MM.1S (cell line): ENCODE data around the gene PDE4B.

Experiments used
- DNase-seq: peaks from one replicate; pipeline ENCODE4 v3.0.0-alpha.2; 2015
- H2AFZ ChIP-seq: fragments of 300-600 bp; sonication (generic); 2 replicates; pipeline ENCODE4 v1.6.0; 2016; ENCODE audit warnings: antibody characterized with exemption, low read length
- H3F3A ChIP-seq: fragments of 300-600 bp; sonication (generic); 2 replicates; pipeline ENCODE4 v1.6.1; 2016; ENCODE audit warnings: mild to moderate bottlenecking, antibody characterized with exemption, low read length, moderate library complexity, mixed read lengths; ENCODE audit not compliant: insufficient read depth
- H3K27ac ChIP-seq: fragments of 300-600 bp; sonication (generic); 2 replicates; pipeline ENCODE4 v1.5.1; 2016; ENCODE audit warnings: mild to moderate bottlenecking, low read length
- H3K27me3 ChIP-seq: fragments of 300-600 bp; sonication (generic); replicated peaks from 2 replicates; pipeline ENCODE4 v1.6.0; 2016; ENCODE audit warnings: low read length; ENCODE audit not compliant: insufficient read depth
- H3K36me3 ChIP-seq: fragments of 300-600 bp; sonication (generic); replicated peaks from 2 replicates; pipeline ENCODE4 v1.6.1; 2016; ENCODE audit warnings: mild to moderate bottlenecking, low read length, mixed read lengths; ENCODE audit not compliant: insufficient read depth
- H3K4me1 ChIP-seq: fragments of 300-600 bp; sonication (generic); 2 replicates; pipeline ENCODE4 v1.6.1; 2016; ENCODE audit warnings: low read length, mixed read lengths
- H3K4me2 ChIP-seq: fragments of 300-600 bp; sonication (generic); 2 replicates; pipeline ENCODE4 v1.6.0; 2016; ENCODE audit warnings: low read depth, low read length
- H3K4me3 ChIP-seq: fragments of 300-600 bp; sonication (generic); 2 replicates; pipeline ENCODE4 v1.5.1; 2016; ENCODE audit warnings: low read length, mixed read lengths
- H3K79me2 ChIP-seq: fragments of 300-600 bp; sonication (generic); 2 replicates; pipeline ENCODE4 v1.6.1; 2016; ENCODE audit warnings: mixed run types, low read length, mixed read lengths
- H3K9ac ChIP-seq: fragments of 300-600 bp; sonication (generic); 2 replicates; pipeline ENCODE4 v1.6.1; 2016; ENCODE audit warnings: low read length, mixed read lengths
- H3K9me2 ChIP-seq: fragments of 300-600 bp; sonication (generic); replicated peaks from 2 replicates; pipeline ENCODE4 v1.6.1; 2016; ENCODE audit warnings: mild to moderate bottlenecking, low read length, mixed read lengths; ENCODE audit not compliant: insufficient read depth
- H3K9me3 ChIP-seq: fragments of 300-600 bp; sonication (generic); replicated peaks from 2 replicates; pipeline ENCODE4 v1.6.1; 2016; ENCODE audit warnings: mild to moderate bottlenecking, low read length, mixed read lengths; ENCODE audit not compliant: insufficient read depth
- H4K20me1 ChIP-seq: fragments of 300-600 bp; sonication (generic); 2 replicates; pipeline ENCODE4 v1.6.1; 2016; ENCODE audit warnings: mild to moderate bottlenecking, low read length, moderate library complexity, mixed read lengths; ENCODE audit not compliant: insufficient read depth
- EZH2 ChIP-seq: fragments of 300-600 bp; sonication (generic); optimal IDR thresholded peaks from 2 replicates; pipeline ENCODE3; 2017; ENCODE audit warnings: low read depth, mild to moderate bottlenecking, antibody characterized with exemption, low read length, mixed read lengths
- EZH2phosphoT487 ChIP-seq: fragments of 300-600 bp; sonication (generic); IDR thresholded peaks from 2 replicates; pipeline ENCODE4 v1.6.1; 2018; ENCODE audit warnings: antibody characterized with exemption, low read length
- TF ChIP-seq, protein P1 (sequence below): fragments of 300-600 bp; sonication (generic); IDR thresholded peaks from 2 replicates; pipeline ENCODE4 v1.5.1; 2016; ENCODE audit warnings: antibody characterized with exemption, low read length, mixed read lengths

Gene PDE4B

DNA sequence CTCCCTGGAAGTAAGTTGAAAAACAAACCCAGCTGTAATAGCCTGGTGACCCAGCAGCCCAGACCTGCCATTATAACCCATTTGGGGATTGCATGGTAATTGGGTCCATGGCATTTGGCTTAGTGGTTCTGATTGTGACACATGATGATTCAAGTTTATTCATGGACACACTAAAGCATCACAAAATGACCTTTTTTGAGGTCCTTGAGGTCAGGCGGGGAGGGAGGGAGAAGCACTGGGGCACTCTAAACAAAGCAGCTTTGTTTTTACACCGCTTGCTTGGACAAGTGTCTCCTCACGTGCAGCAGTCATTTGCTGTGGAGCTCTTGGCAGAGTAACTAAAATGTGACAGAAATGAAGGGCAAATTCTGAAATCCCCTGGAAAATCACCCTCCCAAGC is 500.2 kb downstream of the PDE4B start:
- Histone ChIP-seq H3K4me2 (no peak overlapping the region), H3K79me2 (no peaks in the 10 kb centered on the region), H3K4me3 (no peak overlapping the region), H4K20me1 (no peaks in the 10 kb centered on the region), H3K9me2 (no peaks in the 10 kb centered on the region), H3F3A (no peaks in the 10 kb centered on the region), H3K9me3 (no peaks in the 10 kb centered on the region), H3K36me3 (no peaks in the 10 kb centered on the region), H3K27ac (no peak overlapping the region), H3K4me1 (0 out of 2 replicates have a peak, but pooled peaks cover 3% of the 10 kb centered on the region), H2AFZ (no peak overlapping the region), H3K9ac (no peak overlapping the region), H3K27me3 (no peaks in the 10 kb centered on the region)
- TF ChIP-seq EZH2phosphoT487 (no peak), EZH2 (no peak)
- TF ChIP-seq, protein P1, sequence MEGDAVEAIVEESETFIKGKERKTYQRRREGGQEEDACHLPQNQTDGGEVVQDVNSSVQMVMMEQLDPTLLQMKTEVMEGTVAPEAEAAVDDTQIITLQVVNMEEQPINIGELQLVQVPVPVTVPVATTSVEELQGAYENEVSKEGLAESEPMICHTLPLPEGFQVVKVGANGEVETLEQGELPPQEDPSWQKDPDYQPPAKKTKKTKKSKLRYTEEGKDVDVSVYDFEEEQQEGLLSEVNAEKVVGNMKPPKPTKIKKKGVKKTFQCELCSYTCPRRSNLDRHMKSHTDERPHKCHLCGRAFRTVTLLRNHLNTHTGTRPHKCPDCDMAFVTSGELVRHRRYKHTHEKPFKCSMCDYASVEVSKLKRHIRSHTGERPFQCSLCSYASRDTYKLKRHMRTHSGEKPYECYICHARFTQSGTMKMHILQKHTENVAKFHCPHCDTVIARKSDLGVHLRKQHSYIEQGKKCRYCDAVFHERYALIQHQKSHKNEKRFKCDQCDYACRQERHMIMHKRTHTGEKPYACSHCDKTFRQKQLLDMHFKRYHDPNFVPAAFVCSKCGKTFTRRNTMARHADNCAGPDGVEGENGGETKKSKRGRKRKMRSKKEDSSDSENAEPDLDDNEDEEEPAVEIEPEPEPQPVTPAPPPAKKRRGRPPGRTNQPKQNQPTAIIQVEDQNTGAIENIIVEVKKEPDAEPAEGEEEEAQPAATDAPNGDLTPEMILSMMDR = no peak
- DNase-seq = no peak

DNA sequence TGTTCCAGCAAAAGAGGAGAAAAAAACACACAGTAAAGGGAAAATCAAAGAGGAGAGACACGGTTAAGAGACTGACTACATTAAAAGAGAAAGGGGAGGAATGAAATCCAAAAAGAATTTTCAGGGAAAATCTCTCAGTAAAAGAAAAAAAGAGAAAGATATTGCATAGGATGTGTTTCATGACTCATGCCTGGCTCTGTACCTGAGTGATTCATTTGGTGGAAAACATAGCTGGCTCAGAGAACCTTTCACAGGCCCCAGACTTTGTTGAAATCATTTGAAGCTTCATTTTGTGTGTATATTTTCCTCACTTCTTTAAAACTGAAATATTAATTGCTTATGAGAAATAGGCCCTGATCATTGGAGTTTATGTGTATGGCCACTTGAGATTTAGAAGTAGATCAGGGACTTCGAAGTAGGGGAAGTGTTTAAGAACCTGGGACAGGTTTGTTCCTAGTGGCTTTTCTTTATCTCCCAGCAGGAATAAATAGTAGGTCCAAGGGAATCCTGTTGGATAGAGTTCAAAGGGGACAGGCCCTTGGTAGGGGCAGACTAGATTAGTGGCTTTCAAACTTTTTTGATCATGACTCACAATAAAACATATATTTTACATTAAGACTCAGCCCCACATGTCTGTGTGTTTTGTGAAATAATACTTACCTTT is 502.1 kb downstream of the PDE4B start:
- no peak overlapping the region for H3K27ac ChIP-seq
- H3K36me3 ChIP-seq = no peaks in the 10 kb centered on the region
- H3K4me3 ChIP-seq = no peak overlapping the region
- H3K9me3 ChIP-seq = no peaks in the 10 kb centered on the region
- TF ChIP-seq EZH2phosphoT487 (no peak), EZH2 (no peak)
- TF ChIP-seq, protein P1 = no peak
- no peak overlapping the region for H2AFZ ChIP-seq
- H3K4me1 ChIP-seq = 0 out of 2 replicates have a peak, but pooled peaks cover 3% of the 10 kb centered on the region
- H3F3A ChIP-seq = no peaks in the 10 kb centered on the region
- H3K9ac ChIP-seq = no peak overlapping the region
- H3K27me3 ChIP-seq = no peaks in the 10 kb centered on the region
- no peaks in the 10 kb centered on the region for H4K20me1 ChIP-seq
- no peaks in the 10 kb centered on the region for H3K79me2 ChIP-seq
- H3K4me2 ChIP-seq = no peak overlapping the region
- H3K9me2 ChIP-seq = no peaks in the 10 kb centered on the region
- DNase-seq = no peak

DNA sequence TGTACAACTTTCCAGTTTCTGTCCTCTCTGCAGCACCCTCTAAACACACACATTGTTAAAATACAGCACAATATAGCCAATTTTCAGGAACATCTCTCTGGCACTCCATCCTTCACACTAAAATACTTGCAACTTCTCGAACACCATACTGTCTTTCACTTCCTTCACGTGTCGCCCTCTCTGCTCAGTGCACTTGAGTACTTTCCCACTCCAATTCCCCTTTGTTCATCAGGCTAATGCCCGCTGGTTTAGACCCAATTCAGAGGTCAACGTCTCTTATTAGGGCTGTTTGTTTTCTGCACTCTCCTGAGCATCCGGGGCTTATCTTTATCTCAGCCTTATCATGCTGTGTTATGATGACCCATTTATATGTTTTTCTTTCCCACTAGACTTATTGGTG is 503.1 kb downstream of the PDE4B start:
- TF ChIP-seq EZH2 (no peak), EZH2phosphoT487 (no peak)
- TF ChIP-seq, protein P1 = no peak
- Histone ChIP-seq H3K27ac (no peak overlapping the region), H2AFZ (no peak overlapping the region), H3K4me2 (no peak overlapping the region), H3K9me2 (no peaks in the 10 kb centered on the region), H3K9ac (no peak overlapping the region), H3K9me3 (no peaks in the 10 kb centered on the region), H3K4me1 (peaks cover 10% of the 10 kb centered on the region), H3K27me3 (no peaks in the 10 kb centered on the region), H3K36me3 (no peaks in the 10 kb centered on the region), H3K4me3 (no peak overlapping the region), H3F3A (no peaks in the 10 kb centered on the region), H4K20me1 (no peaks in the 10 kb centered on the region), H3K79me2 (no peaks in the 10 kb centered on the region)
- DNase-seq = no peak
